Peyer's patch (tissue), 4 donors: Measurements from ENCODE around the gene KIF21A.

Experiments
- POLR2A ChIP-seq, 2 donors: fragments of 450-650 bp; IDR thresholded peaks; one replicate each; pipeline ENCODE4 v1.5.1; 2017; ENCODE audit warnings: antibody characterized with exemption in 2 of 2, mild to moderate bottlenecking in 2 of 2, moderate library complexity in 2 of 2
- TF ChIP-seq, protein P1 (sequence below), 6 experiments: fragments of 450-650 bp in 4 of 6; fragments of 200-600 bp in 2 of 6; sonication (generic) in 1 of 6; IDR thresholded peaks; one replicate each; pipeline ENCODE4 v1.5.1; 2017 to 2019; ENCODE audit warnings: antibody characterized with exemption in 6 of 6, mild to moderate bottlenecking in 3 of 6, moderate library complexity in 1 of 6

DNA sequence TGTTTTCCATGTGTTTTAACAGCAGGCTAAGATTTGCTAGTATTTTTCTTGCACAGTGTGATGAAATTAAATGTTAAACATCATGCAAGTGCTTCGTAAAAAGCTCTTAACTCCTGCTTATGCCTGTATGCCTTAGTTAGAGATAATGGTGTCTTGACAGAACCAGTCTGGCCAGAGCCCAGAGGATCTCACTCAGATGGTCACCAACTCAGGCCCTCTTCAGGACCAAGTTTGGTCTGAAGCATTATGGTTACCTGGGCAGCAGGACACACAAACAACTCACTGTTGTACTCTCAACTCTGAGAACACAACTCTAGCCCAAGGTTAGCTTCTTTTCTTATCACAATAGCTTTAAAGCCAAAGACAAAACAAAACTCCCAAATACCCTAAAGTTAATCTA lies 115.4 kb downstream of the KIF21A start:
- TF ChIP-seq, protein P1, sequence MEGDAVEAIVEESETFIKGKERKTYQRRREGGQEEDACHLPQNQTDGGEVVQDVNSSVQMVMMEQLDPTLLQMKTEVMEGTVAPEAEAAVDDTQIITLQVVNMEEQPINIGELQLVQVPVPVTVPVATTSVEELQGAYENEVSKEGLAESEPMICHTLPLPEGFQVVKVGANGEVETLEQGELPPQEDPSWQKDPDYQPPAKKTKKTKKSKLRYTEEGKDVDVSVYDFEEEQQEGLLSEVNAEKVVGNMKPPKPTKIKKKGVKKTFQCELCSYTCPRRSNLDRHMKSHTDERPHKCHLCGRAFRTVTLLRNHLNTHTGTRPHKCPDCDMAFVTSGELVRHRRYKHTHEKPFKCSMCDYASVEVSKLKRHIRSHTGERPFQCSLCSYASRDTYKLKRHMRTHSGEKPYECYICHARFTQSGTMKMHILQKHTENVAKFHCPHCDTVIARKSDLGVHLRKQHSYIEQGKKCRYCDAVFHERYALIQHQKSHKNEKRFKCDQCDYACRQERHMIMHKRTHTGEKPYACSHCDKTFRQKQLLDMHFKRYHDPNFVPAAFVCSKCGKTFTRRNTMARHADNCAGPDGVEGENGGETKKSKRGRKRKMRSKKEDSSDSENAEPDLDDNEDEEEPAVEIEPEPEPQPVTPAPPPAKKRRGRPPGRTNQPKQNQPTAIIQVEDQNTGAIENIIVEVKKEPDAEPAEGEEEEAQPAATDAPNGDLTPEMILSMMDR (IDR thresholded peaks at IDR 0.05) = no peak
- no peak for TF ChIP-seq POLR2A (IDR thresholded peaks at IDR 0.05)
